B cell (primary cell): ENCODE results near the gene ZNF611. TPM values are rescaled to one million over a fixed set of nuclear protein-coding genes. Genes with fewer than 3 reads are reported as not detected.

ENCODE experiments used
- ATAC-seq: fragments of 200-7000 bp; cut with Tn5 transposase; one replicate; pipeline ENCODE4 v1.10.0; 2021; ENCODE audit warnings: low read depth, mild to moderate bottlenecking, moderate number of reproducible peaks, moderate library complexity
- CTCF ChIA-PET: fragments of 350-600 bp; sonication (Branson Sonifier 250); formaldehyde crosslinking; loops from one replicate; lab custom pipeline; 2021; ENCODE audit warnings: antibody characterized with exemption, inconsistent platforms; lab: Charles Lee
- POLR2A ChIA-PET: fragments of 350-600 bp; sonication (Branson Sonifier 250); formaldehyde crosslinking; loops from one replicate; lab custom pipeline; 2021; ENCODE audit warnings: antibody characterized with exemption; lab: Charles Lee
- DNase-seq: peaks from one replicate; pipeline ENCODE4 v3.0.0; 2013
- H2AFZ ChIP-seq: 2 replicates; pipeline ENCODE4 v1.6.1; 2012; ENCODE audit warnings: mild to moderate bottlenecking, low read depth, low read length; ENCODE audit not compliant: insufficient read depth, poor library complexity, severe bottlenecking
- H3K27ac ChIP-seq, 2 donors: 1 replicate in 1 of 2; 2 replicates in 1 of 2; pipeline ENCODE4 v1.5.1; 2012 to 2013; ENCODE audit warnings: low read length in 2 of 2, mild to moderate bottlenecking in 2 of 2, moderate library complexity in 1 of 2
- H3K27me3 ChIP-seq, 4 experiments: fragments of 200-600 bp in 1 of 4; sonication (generic) in 1 of 4; replicated peaks in 1 of 4; 1 replicate in 2 of 4; 2 replicates in 2 of 4; pipeline versions ENCODE4 v1.6.1 to v1.7.0; 2013 to 2016; ENCODE audit warnings: low read length in 3 of 4, mild to moderate bottlenecking in 2 of 4, mixed read lengths in 1 of 4, moderate library complexity in 1 of 4; ENCODE audit not compliant: insufficient read depth in 4 of 4, control insufficient read depth in 3 of 4; ENCODE audit errors: control extremely low read depth in 1 of 4
- H3K36me3 ChIP-seq, 2 experiments: replicated peaks in 1 of 2; 1 replicate in 1 of 2; 2 replicates in 1 of 2; pipeline versions ENCODE4 v1.6.1 to v1.7.1; 2013; ENCODE audit warnings: low read length in 1 of 2; ENCODE audit not compliant: insufficient read depth in 2 of 2, control insufficient read depth in 1 of 2; ENCODE audit errors: control extremely low read depth in 1 of 2, extremely low read depth in 1 of 2
- H3K4me1 ChIP-seq, 2 donors: fragments of 200-600 bp in 1 of 2; sonication (generic) in 1 of 2; 1 replicate in 1 of 2; 2 replicates in 1 of 2; pipeline versions ENCODE4 v1.5.1 to v1.6.1; 2013 to 2017; ENCODE audit warnings: low read length in 2 of 2; ENCODE audit not compliant: control insufficient read depth in 2 of 2, insufficient read depth in 2 of 2
- H3K4me2 ChIP-seq: replicated peaks from 2 replicates; pipeline ENCODE3; 2012; ENCODE audit warnings: mild to moderate bottlenecking, low read depth, low read length; ENCODE audit not compliant: poor library complexity, severe bottlenecking
- H3K4me3 ChIP-seq, 5 experiments: fragments of 200-600 bp in 1 of 5; sonication (generic) in 1 of 5; 1 replicate in 3 of 5; 2 replicates in 2 of 5; pipeline versions ENCODE4 v1.5.1 to v1.7.0; 2011 to 2016; ENCODE audit warnings: low read length in 4 of 5, mild to moderate bottlenecking in 4 of 5, low read depth in 2 of 5, control low read depth in 1 of 5, moderate library complexity in 1 of 5; ENCODE audit not compliant: insufficient read depth in 1 of 5; ENCODE audit errors: control extremely low read depth in 1 of 5, extremely low read depth in 1 of 5
- H3K79me2 ChIP-seq: fragments of 200-600 bp; sonication (generic); one replicate; pipeline ENCODE4 v1.6.0; 2016; ENCODE audit warnings: low read length; ENCODE audit not compliant: control insufficient read depth, insufficient read depth
- H3K9ac ChIP-seq: fragments of 200-600 bp; sonication (generic); 2 replicates; pipeline ENCODE4 v1.6.1; 2017; ENCODE audit warnings: mild to moderate bottlenecking, low read length, moderate library complexity
- H3K9me3 ChIP-seq, 3 donors: one replicate each; pipeline versions ENCODE4 v1.6.1 to v1.7.1; 2013; ENCODE audit warnings: low read length in 2 of 3; ENCODE audit not compliant: control insufficient read depth in 2 of 3, insufficient read depth in 1 of 3; ENCODE audit errors: control extremely low read depth in 1 of 3
- H4K20me1 ChIP-seq: 2 replicates; pipeline ENCODE4 v1.6.0; 2012; ENCODE audit warnings: mild to moderate bottlenecking, low read length; ENCODE audit not compliant: insufficient read depth, control insufficient read depth, poor library complexity, severe bottlenecking
- H3K27ac Mint-ChIP-seq: one replicate; pipeline ENCODE4 v1.8.0; 2021; ENCODE audit warnings: mixed read lengths
- H3K27me3 Mint-ChIP-seq: one replicate; pipeline ENCODE4 v1.8.0; 2021; ENCODE audit warnings: mixed read lengths
- H3K4me1 Mint-ChIP-seq: one replicate; pipeline ENCODE4 v1.8.0; 2021; ENCODE audit warnings: mixed read lengths
- H3K4me3 Mint-ChIP-seq: one replicate; pipeline ENCODE4 v1.8.0; 2021; ENCODE audit warnings: mixed read lengths
- H3K9me3 Mint-ChIP-seq: one replicate; pipeline ENCODE4 v1.8.0; 2022; ENCODE audit warnings: mixed read lengths; ENCODE audit not compliant: insufficient read depth
- CTCF ChIP-seq: fragments of 200-600 bp; IDR thresholded peaks from one replicate; pipeline ENCODE4 v1.8.0; 2022; ENCODE audit warnings: antibody characterized with exemption, mild to moderate bottlenecking
- EZH2 ChIP-seq: IDR thresholded peaks from 2 replicates; pipeline ENCODE4 v1.6.1; 2012; ENCODE audit warnings: borderline replicate concordance, low read depth, mild to moderate bottlenecking, moderate library complexity, low read length; ENCODE audit not compliant: insufficient read depth, poor library complexity, severe bottlenecking
- WGBS: methylation state at CpG from one replicate; pipeline ENCODE4 v1.1.5; 2013; ENCODE audit warnings: missing lambda C conversion rate; ENCODE audit not compliant: insufficient coverage; 5-methylcytosine and 5-hydroxymethylcytosine counted together
- intact Hi-C: fragments of 100-400 bp; cut with micrococcal nuclease; formaldehyde crosslinking; loops from one replicate; pipeline ENCODE4 v1.10.0; 2022
- polyA plus RNA-seq: library from polyadenylated mRNA; depleted of rRNA; stranded (reverse); fragments of >200 nt; gene quantifications from 2 replicates; pipeline ENCODE4 v1.2.3, GENCODE V29; 2012
- total RNA-seq, 2 donors: library from RNA; stranded (reverse); fragments of 120-200 nt in 1 of 2; gene quantifications; 1 replicate in 1 of 2; 2 replicates in 1 of 2; pipeline versions ENCODE4 v1.2.3 to v1.2.4, GENCODE V29; 2013 to 2022

ZNF611 gene
- total and polyA plus RNA-seq, 2 donors (not counting 1 experiment from before 2014, with no cell fraction given): 10.2 to 51.5 TPM

- no peak overlapping the region for H3K4me2 ChIP-seq
- H3K4me1 Mint-ChIP-seq: no peaks in the 10 kb centered on the region
- no peaks in the 10 kb centered on the region for H4K20me1 ChIP-seq
- H3K36me3 ChIP-seq: no peaks in the 10 kb centered on the region
- H3K27ac Mint-ChIP-seq: no peak overlapping the region
- peaks cover 0 to 7% (median 0%) of the 10 kb centered on the region in 3 donors for H3K9me3 ChIP-seq
- no peak for DNase-seq
- no peaks in the 10 kb centered on the region for H3K4me1 ChIP-seq
- intact Hi-C loops: no loop called here
- H2AFZ ChIP-seq: no peak overlapping the region
- H3K4me3 Mint-ChIP-seq: no peak overlapping the region
- peaks cover 14% of the 10 kb centered on the region for H3K27me3 Mint-ChIP-seq
- H3K79me2 ChIP-seq: no peaks in the 10 kb centered on the region
- WGBS: 92% methylated on average over 3 of the region's 3 CpGs
- H3K9me3 Mint-ChIP-seq: no peaks in the 10 kb centered on the region
- TF ChIP-seq EZH2 (no peak), CTCF (no peak)
- no peak overlapping the region for H3K4me3 ChIP-seq
- ATAC-seq: no peak
- ChIA-PET POLR2A (no interaction called here), CTCF (no interaction called here)
- H3K27me3 ChIP-seq: no peaks in the 10 kb centered on the region
- no peak overlapping the region for H3K27ac ChIP-seq
- H3K9ac ChIP-seq: no peak overlapping the region
Observed at GRCh38 chr19:52743091-52743490, 8.2 kb upstream of the ZNF611 start.

GRCh38 chr19:52742516-52742915 lies 7.7 kb upstream of the ZNF611 start:
- Histone ChIP-seq H3K9me3 (peaks cover 0 to 7% (median 0%) of the 10 kb centered on the region in 3 donors), H3K27me3 (no peaks in the 10 kb centered on the region), H3K4me3 (no peak overlapping the region), H4K20me1 (no peaks in the 10 kb centered on the region), H3K27ac (no peak overlapping the region), H3K9ac (no peak overlapping the region), H3K36me3 (no peaks in the 10 kb centered on the region), H3K4me2 (no peak overlapping the region), H3K4me1 (no peaks in the 10 kb centered on the region), H2AFZ (no peak overlapping the region), H3K79me2 (no peaks in the 10 kb centered on the region)
- Mint-ChIP-seq H3K27ac (no peak overlapping the region), H3K27me3 (peaks cover 14% of the 10 kb centered on the region), H3K9me3 (no peaks in the 10 kb centered on the region), H3K4me3 (no peak overlapping the region), H3K4me1 (no peaks in the 10 kb centered on the region)
- ChIA-PET POLR2A (no interaction called here), CTCF (no interaction called here)
- no peak for DNase-seq
- TF ChIP-seq EZH2 (no peak), CTCF (no peak)
- ATAC-seq: no peak
- 8% methylated on average over 2 of the region's 3 CpGs for WGBS
- intact Hi-C loops: no loop called here
